Thyroid gland (tissue), 4 donors: ENCODE measurements around the gene EIF4G2. TPM values are rescaled to one million over a fixed set of nuclear protein-coding genes. Genes with fewer than 3 reads are reported as not detected.

Experiments
- DNase-seq, 2 donors: peaks; one replicate each; pipeline ENCODE4 v3.0.0-alpha.2; 2019
- H3K27ac ChIP-seq, 3 donors: fragments of 200-600 bp; sonication (generic); 1 replicate in 2 of 3; 2 replicates in 1 of 3; pipeline ENCODE4 v1.5.1; 2016 to 2019; ENCODE audit warnings: mild to moderate bottlenecking in 1 of 3, moderate library complexity in 1 of 3
- H3K27me3 ChIP-seq: fragments of 200-600 bp; sonication (generic); one replicate; pipeline ENCODE4 v1.5.1; 2019
- H3K36me3 ChIP-seq, 2 donors: fragments of 200-600 bp; sonication (generic); one replicate each; pipeline ENCODE4 v1.5.1; 2016 to 2019
- H3K4me1 ChIP-seq, 2 donors: fragments of 200-600 bp; sonication (generic); one replicate each; pipeline ENCODE4 v1.5.1; 2017 to 2019
- H3K4me3 ChIP-seq, 3 donors: fragments of 200-600 bp; sonication (generic); replicated peaks in 1 of 3; 1 replicate in 2 of 3; 2 replicates in 1 of 3; pipeline ENCODE4 v1.5.1; 2016; ENCODE audit warnings: mild to moderate bottlenecking in 1 of 3
- H3K9me3 ChIP-seq: fragments of 200-600 bp; sonication (generic); one replicate; pipeline ENCODE4 v1.5.1; 2017
- POLR2A ChIP-seq, 2 donors: fragments of 450-650 bp; IDR thresholded peaks; one replicate each; pipeline ENCODE4 v1.6.1; 2017; ENCODE audit warnings: antibody characterized with exemption in 2 of 2, mild to moderate bottlenecking in 2 of 2, moderate library complexity in 1 of 2
- WGBS, 2 donors: methylation state at CpG; one replicate each; pipeline ENCODE4 v1.1.5; 2017; 5-methylcytosine and 5-hydroxymethylcytosine counted together
- intact Hi-C: fragments of 100-400 bp; cut with DNase I; formaldehyde crosslinking; loops from one replicate; pipeline ENCODE4 v1.15.1; 2023
- total RNA-seq, 4 donors: library from RNA; depleted of rRNA; stranded (reverse); fragments of >200 nt; gene quantifications; one replicate each; pipeline ENCODE4 v1.2.3, GENCODE V29; 2016
- TF ChIP-seq, protein P1 (sequence below), 6 experiments: fragments of 200-600 bp in 3 of 6; fragments of 450-650 bp in 3 of 6; sonication (generic) in 3 of 6; IDR thresholded peaks; one replicate each; pipeline ENCODE4 v1.5.1; 2016 to 2019; ENCODE audit warnings: antibody characterized with exemption in 6 of 6, mild to moderate bottlenecking in 2 of 6, inconsistent platforms in 1 of 6, moderate library complexity in 1 of 6

EIF4G2 gene
- total RNA-seq, 4 donors from 2014 or later = 501 to 609 (median 578) TPM

GRCh38 chr11:10855295-10855694 is 46.6 kb upstream of the EIF4G2 start:
- no peak for TF ChIP-seq POLR2A (IDR thresholded peaks at IDR 0.05)
- TF ChIP-seq, protein P1, sequence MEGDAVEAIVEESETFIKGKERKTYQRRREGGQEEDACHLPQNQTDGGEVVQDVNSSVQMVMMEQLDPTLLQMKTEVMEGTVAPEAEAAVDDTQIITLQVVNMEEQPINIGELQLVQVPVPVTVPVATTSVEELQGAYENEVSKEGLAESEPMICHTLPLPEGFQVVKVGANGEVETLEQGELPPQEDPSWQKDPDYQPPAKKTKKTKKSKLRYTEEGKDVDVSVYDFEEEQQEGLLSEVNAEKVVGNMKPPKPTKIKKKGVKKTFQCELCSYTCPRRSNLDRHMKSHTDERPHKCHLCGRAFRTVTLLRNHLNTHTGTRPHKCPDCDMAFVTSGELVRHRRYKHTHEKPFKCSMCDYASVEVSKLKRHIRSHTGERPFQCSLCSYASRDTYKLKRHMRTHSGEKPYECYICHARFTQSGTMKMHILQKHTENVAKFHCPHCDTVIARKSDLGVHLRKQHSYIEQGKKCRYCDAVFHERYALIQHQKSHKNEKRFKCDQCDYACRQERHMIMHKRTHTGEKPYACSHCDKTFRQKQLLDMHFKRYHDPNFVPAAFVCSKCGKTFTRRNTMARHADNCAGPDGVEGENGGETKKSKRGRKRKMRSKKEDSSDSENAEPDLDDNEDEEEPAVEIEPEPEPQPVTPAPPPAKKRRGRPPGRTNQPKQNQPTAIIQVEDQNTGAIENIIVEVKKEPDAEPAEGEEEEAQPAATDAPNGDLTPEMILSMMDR (IDR thresholded peaks at IDR 0.05) = no peak
- no peak for DNase-seq
- no peak overlapping the region for H3K27ac ChIP-seq
- H3K4me3 ChIP-seq = no peak overlapping the region
- intact Hi-C loops = loop anchor here (5.0 kb wide), 1 partner anchor 48 kb away; the partner anchor contains the start of gene EIF4G2
- WGBS, 2 donors = 97 to 99% methylated on average over 2 of the region's 2 CpGs
- peaks cover 16 to 20% of the 10 kb centered on the region in 2 donors for H3K4me1 ChIP-seq
- H3K27me3 ChIP-seq = no peaks in the 10 kb centered on the region
- H3K9me3 ChIP-seq = no peaks in the 10 kb centered on the region
- H3K36me3 ChIP-seq = peaks cover 21 to 28% of the 10 kb centered on the region in 2 donors

- no peak overlapping the region for H3K27ac ChIP-seq
- peaks cover 0 to 10% of the 10 kb centered on the region in 2 donors for H3K4me1 ChIP-seq
- H3K9me3 ChIP-seq = no peaks in the 10 kb centered on the region
- no peak overlapping the region for H3K4me3 ChIP-seq
- H3K27me3 ChIP-seq = no peaks in the 10 kb centered on the region
- 97% methylated on average over 3 of the region's 3 CpGs for WGBS, 2 donors
- no peak for TF ChIP-seq POLR2A (IDR thresholded peaks at IDR 0.05)
- TF ChIP-seq, protein P1 (IDR thresholded peaks at IDR 0.05) = no peak
- no peak for DNase-seq
- intact Hi-C loops = loop anchor here (5.0 kb wide), 1 partner anchor 36 kb away; no protein-coding TSS in a partner anchor
- peaks cover 5 to 7% of the 10 kb centered on the region in 2 donors for H3K36me3 ChIP-seq
These were observed 39.5 kb upstream of the EIF4G2 start for GRCh38 chr11:10847960-10848860.

DNA sequence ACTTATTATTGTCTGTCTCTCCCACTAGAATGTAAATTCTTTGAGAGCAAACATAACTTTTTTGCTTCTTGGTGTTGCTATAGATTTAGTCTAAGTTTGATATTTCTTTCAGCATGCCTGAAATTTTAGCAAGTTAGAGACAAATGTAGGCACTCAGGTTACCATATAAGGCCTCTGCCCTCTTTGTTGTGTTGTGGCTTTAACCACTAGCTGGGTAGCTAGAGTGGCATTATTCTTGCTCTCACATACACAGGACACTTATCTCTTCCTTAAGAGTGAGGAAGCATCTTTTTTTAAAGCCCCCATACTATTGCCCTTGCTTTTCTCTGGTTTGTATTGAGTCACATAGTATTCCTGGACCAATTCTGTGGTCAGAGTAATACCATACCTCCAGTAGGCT is 37.9 kb upstream of the EIF4G2 start:
- H3K9me3 ChIP-seq = no peaks in the 10 kb centered on the region
- H3K27me3 ChIP-seq = no peaks in the 10 kb centered on the region
- intact Hi-C loops = loop anchor here (5.0 kb wide), 1 partner anchor 34 kb away; no protein-coding TSS in a partner anchor
- TF ChIP-seq, protein P1 (IDR thresholded peaks at IDR 0.05) = no peak
- TF ChIP-seq POLR2A (IDR thresholded peaks at IDR 0.05) = no peak
- DNase-seq = no peak
- no peaks in the 10 kb centered on the region for H3K36me3 ChIP-seq
- H3K4me3 ChIP-seq = no peak overlapping the region
- H3K27ac ChIP-seq = no peak overlapping the region
- peaks cover 7 to 10% of the 10 kb centered on the region in 2 donors for H3K4me1 ChIP-seq

DNA sequence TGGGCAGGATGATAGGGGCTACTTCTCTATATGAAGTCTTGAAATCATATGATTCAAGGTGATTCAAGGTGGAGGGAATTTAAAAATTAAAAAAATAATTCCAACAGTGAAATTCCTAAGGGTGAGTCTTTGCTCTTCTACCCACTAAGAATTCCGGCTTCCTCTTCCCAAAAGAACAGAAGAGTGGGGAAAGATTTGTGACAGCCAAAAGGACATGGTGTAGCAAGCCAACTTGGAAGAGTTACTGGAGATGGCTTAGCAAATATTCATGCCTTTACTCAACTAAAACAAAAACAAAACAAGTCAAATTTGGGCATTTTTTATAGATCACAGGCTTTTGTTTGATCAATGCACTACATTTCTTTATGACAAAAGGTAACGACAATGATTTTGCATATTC is 36.9 kb upstream of the EIF4G2 start:
- no peak for DNase-seq
- TF ChIP-seq, protein P1 (IDR thresholded peaks at IDR 0.05) = no peak
- TF ChIP-seq POLR2A (IDR thresholded peaks at IDR 0.05) = no peak
- intact Hi-C loops = loop anchor here (5.0 kb wide), 1 partner anchor 33 kb away; no protein-coding TSS in a partner anchor
- 90 to 93% methylated on average over 2 of the region's 2 CpGs for WGBS, 2 donors
- Histone ChIP-seq H3K4me1 (peaks cover 7 to 10% of the 10 kb centered on the region in 2 donors), H3K27me3 (no peaks in the 10 kb centered on the region), H3K36me3 (no peaks in the 10 kb centered on the region), H3K9me3 (no peaks in the 10 kb centered on the region), H3K27ac (no peak overlapping the region), H3K4me3 (no peak overlapping the region)

- Histone ChIP-seq H3K27me3 (no peaks in the 10 kb centered on the region), H3K9me3 (no peaks in the 10 kb centered on the region), H3K4me1 (peaks cover 7 to 10% of the 10 kb centered on the region in 2 donors), H3K4me3 (no peak overlapping the region), H3K36me3 (no peaks in the 10 kb centered on the region), H3K27ac (no peak overlapping the region)
- DNase-seq = no peak
- intact Hi-C loops = loop anchor here (5.0 kb wide), 1 partner anchor 32 kb away; no protein-coding TSS in a partner anchor
- TF ChIP-seq POLR2A (IDR thresholded peaks at IDR 0.05) = no peak
- TF ChIP-seq, protein P1 (IDR thresholded peaks at IDR 0.05) = no peak
These were observed 36.1 kb upstream of the EIF4G2 start for GRCh38 chr11:10844796-10845195.
